K562 treated with DMSO at 1 percent for 48 hours (cell line): ENCODE measurements around the gene SPOCK2. TPM values are rescaled to one million over a fixed set of nuclear protein-coding genes. Genes with fewer than 3 reads are reported as not detected.

Experiments used
- total RNA-seq: library from RNA; unstranded; fragments of 300-600 nt; gene quantifications from 2 replicates; pipeline ENCODE4 v1.2.3, GENCODE V29; 2022; ENCODE audit warnings: low replicate concordance; ENCODE audit errors: extremely low read depth

Gene SPOCK2, protein sequence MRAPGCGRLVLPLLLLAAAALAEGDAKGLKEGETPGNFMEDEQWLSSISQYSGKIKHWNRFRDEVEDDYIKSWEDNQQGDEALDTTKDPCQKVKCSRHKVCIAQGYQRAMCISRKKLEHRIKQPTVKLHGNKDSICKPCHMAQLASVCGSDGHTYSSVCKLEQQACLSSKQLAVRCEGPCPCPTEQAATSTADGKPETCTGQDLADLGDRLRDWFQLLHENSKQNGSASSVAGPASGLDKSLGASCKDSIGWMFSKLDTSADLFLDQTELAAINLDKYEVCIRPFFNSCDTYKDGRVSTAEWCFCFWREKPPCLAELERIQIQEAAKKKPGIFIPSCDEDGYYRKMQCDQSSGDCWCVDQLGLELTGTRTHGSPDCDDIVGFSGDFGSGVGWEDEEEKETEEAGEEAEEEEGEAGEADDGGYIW
- total RNA-seq = not detected in 2 replicates

DNA sequence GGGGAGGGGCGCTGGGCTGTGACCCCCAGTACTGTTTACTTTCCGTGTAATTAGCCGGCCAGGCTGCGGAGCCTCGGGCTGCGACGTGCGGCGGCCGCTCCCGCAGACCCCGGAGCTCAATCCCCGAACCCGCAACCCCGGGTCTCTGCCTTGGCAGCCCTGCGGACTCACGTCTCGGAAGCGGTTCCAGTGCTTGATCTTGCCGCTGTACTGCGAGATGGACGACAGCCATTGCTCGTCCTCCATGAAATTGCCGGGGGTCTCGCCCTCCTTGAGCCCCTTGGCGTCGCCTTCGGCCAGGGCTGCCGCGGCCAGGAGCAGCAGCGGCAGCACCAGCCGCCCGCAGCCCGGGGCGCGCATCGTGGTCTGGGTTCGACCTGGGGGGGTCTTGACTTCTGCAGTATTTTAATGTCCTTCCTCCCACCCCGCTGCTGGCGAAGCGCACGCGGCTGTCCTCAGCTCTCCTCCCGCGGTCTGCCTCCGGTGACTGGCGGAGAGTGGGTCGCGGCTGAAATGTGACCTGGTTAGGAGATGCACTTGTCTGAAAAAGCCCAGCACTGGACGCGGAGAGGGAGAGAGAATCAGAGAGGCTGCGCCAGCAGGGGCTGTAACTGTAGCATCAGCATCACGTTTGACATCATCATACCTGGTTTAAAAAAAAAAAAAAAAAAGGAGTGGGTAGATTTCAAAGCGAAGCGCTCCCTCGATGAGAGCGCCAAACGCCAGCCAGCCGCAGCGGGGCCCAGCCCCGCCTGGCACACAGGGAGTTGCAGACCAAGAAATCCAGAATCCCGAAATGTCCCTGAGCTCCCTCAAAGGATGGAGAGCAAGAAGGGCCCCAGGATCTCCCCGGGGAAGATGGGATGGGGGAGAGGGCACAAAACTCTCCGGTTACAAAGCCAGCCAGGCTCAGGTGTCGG, at the start of gene SPOCK2:
Gene SPOCK2, minus strand, starts transcription at position 583 of the 920 bp plus-strand sequence. Its CDS starts 223 bp downstream, at position 360.

Other genes starting within 250 kb of the SPOCK2 start
- gene PSAP, start 237.3 kb downstream of the SPOCK2 start, total RNA-seq = 1,142 and 1,407 TPM in 2 replicates
- not detected in 2 replicates for gene CHST3, start 124.2 kb downstream of the SPOCK2 start, total RNA-seq
- not detected in 2 replicates for gene ANAPC16, start 127.5 kb upstream of the SPOCK2 start, total RNA-seq
- not detected in 2 replicates for gene ASCC1, start 127.7 kb upstream of the SPOCK2 start, total RNA-seq
- 474 TPM in 1 of 2 replicates, not detected in the other for gene DDIT4, start 185.4 kb upstream of the SPOCK2 start, total RNA-seq